Measurements from ENCODE around the gene SMARCD1. TPM values are rescaled to one million over a fixed set of nuclear protein-coding genes. Genes with fewer than 3 reads are reported as not detected.

The SMARCD1 gene
- total RNA-seq, 1 donor from 2014 or later = 112 TPM

DNA sequence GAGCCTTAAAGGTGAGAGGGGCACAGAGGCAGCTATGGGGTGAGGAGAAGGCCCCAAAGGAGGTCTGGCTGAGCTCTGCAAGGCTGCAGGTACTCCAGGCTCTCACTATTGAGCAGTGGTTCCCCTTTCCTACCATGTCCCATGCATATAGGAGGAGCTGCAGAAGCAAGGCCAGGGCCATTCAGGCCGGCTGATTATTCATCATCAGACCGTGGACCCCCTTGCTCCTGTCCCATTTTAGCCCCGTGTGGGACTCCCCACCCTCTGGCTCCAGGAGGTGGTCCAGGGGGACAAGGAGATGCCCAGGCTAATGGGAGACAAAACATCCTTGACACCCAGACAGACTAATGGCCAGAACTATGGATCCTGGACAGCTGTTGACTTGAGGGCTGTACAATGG is 21.8 kb downstream of the SMARCD1 start:
- H3K4me3 Mint-ChIP-seq = no peak overlapping the region
- DNase-seq (ENCODE audit: low spot score in 2 of 2, unreplicated experiment in 2 of 2) = no peak
- TF ChIP-seq, protein P1, sequence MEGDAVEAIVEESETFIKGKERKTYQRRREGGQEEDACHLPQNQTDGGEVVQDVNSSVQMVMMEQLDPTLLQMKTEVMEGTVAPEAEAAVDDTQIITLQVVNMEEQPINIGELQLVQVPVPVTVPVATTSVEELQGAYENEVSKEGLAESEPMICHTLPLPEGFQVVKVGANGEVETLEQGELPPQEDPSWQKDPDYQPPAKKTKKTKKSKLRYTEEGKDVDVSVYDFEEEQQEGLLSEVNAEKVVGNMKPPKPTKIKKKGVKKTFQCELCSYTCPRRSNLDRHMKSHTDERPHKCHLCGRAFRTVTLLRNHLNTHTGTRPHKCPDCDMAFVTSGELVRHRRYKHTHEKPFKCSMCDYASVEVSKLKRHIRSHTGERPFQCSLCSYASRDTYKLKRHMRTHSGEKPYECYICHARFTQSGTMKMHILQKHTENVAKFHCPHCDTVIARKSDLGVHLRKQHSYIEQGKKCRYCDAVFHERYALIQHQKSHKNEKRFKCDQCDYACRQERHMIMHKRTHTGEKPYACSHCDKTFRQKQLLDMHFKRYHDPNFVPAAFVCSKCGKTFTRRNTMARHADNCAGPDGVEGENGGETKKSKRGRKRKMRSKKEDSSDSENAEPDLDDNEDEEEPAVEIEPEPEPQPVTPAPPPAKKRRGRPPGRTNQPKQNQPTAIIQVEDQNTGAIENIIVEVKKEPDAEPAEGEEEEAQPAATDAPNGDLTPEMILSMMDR (IDR thresholded peaks at IDR 0.05; ENCODE audit: unreplicated experiment) = no peak
- no peak overlapping the region for H3K27ac Mint-ChIP-seq
- H3K27me3 Mint-ChIP-seq (ENCODE audit: low read depth) = no peaks in the 10 kb centered on the region
- H3K9me3 Mint-ChIP-seq = no peaks in the 10 kb centered on the region
- peaks cover 14% of the 10 kb centered on the region for H3K4me1 Mint-ChIP-seq
- no peaks in the 10 kb centered on the region for H3K36me3 Mint-ChIP-seq

DNA sequence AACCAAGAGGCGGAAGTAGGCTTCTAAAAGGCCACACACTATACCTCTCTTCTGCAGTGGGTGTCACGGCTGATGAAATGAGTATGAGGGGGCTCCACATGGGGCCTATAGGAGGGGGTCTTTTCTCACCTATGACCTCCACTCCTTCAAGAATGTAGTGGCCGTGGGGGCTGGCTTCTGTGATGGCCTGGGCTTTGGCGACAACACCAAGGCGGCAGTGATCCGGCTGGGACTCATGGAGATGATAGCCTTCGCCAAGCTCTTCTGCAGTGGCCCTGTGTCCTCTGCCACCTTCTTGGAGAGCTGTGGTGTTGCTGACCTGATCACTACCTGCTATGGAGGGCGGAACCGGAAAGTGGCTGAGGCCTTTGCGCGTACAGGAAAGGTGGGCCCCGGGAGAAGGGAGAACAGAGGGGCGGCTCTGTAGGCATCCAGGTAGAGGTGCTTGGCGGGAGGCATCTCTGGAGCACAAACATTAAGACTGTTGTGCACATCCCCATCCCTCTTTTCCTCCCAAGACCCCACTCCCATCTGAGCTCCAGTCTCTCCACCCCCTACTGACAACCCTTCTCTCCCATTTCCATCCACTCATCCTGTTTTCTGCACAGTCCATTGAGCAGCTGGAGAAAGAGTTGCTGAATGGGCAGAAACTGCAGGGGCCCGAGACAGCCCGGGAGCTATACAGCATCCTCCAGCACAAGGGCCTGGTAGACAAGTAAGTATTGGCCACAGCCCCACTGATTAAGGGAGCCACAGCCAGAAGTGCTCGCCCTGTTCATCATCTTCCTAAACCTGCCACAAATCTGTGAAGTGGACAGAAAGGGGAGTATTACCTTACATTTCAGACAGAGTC is 22.5 kb downstream of the SMARCD1 start:
- Mint-ChIP-seq H3K27me3 (ENCODE audit: low read depth) (no peaks in the 10 kb centered on the region), H3K4me3 (no peak overlapping the region), H3K27ac (no peak overlapping the region), H3K4me1 (peaks cover 17% of the 10 kb centered on the region), H3K9me3 (no peaks in the 10 kb centered on the region), H3K36me3 (no peaks in the 10 kb centered on the region)
- TF ChIP-seq, protein P1 (IDR thresholded peaks at IDR 0.05; ENCODE audit: unreplicated experiment) = no peak
- no peak for DNase-seq (ENCODE audit: low spot score in 2 of 2, unreplicated experiment in 2 of 2)

DNA sequence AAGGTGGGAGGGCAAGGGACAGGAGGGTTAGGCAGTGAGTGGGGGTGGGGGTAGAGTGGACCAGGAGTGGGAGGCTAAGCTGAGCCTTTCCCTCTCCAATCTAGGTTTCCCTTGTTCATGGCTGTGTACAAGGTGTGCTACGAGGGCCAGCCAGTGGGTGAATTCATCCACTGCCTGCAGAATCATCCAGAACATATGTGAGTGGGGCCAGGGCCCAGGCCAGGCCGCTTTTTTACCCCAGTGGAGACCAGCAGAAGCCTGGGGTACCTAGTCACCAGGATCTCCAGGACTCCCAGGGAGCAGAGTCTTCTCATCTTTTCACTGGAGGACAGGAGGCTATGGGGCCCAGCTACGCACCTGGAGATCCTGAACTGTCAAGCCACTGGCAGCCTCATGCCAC is 24.2 kb downstream of the SMARCD1 start:
- H3K4me1 Mint-ChIP-seq = peaks cover 17% of the 10 kb centered on the region
- TF ChIP-seq, protein P1 (IDR thresholded peaks at IDR 0.05; ENCODE audit: unreplicated experiment) = no peak

DNA sequence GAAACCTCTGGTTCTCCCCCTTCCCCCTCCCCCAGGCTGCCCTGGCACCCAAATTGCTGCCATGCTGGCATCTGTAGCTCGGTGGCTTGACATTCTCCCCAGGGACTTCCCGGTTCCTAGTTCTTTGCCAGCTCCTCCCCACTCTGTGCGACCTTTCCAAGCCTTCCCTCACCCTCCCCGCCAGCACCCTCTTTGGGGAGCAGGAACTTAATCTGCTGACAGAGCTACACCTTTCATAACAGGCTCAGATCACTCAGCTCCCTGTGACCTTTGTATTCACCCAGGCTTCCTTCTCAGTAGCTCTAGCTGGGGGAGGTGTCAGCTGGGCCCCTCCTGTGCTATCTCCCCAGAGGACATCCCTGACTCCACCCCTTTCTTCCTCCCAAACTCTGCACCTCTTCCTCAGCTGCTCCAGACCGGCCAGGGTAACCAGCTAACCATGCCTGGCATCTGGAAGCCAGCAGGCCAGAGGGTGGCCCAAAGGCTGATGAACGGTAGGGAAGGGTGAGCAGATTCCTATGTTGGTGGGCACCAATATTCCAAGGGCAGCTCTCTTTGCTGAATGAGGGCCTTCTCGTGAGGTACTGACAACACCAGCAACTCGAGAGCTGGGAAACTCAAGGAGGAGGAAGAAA is 25.1 kb downstream of the SMARCD1 start:
- TF ChIP-seq, protein P1 (IDR thresholded peaks at IDR 0.05; ENCODE audit: unreplicated experiment) = no peak
- no peaks in the 10 kb centered on the region for H3K36me3 Mint-ChIP-seq
- H3K4me1 Mint-ChIP-seq = peaks cover 17% of the 10 kb centered on the region
- no peaks in the 10 kb centered on the region for H3K27me3 Mint-ChIP-seq (ENCODE audit: low read depth)
- no peaks in the 10 kb centered on the region for H3K9me3 Mint-ChIP-seq
- H3K4me3 Mint-ChIP-seq = no peak overlapping the region
- DNase-seq (ENCODE audit: low spot score in 2 of 2, unreplicated experiment in 2 of 2) = no peak
- H3K27ac Mint-ChIP-seq = peak overlapping the region; percentile 53

More for the DNA sequence above, 24.2 kb downstream of the SMARCD1 start:
- no peak overlapping the region for H3K27ac Mint-ChIP-seq
- no peaks in the 10 kb centered on the region for H3K36me3 Mint-ChIP-seq
- no peak overlapping the region for H3K4me3 Mint-ChIP-seq
- no peaks in the 10 kb centered on the region for H3K9me3 Mint-ChIP-seq
- no peaks in the 10 kb centered on the region for H3K27me3 Mint-ChIP-seq (ENCODE audit: low read depth)
- DNase-seq (ENCODE audit: low spot score in 2 of 2, unreplicated experiment in 2 of 2) = no peak

DNA sequence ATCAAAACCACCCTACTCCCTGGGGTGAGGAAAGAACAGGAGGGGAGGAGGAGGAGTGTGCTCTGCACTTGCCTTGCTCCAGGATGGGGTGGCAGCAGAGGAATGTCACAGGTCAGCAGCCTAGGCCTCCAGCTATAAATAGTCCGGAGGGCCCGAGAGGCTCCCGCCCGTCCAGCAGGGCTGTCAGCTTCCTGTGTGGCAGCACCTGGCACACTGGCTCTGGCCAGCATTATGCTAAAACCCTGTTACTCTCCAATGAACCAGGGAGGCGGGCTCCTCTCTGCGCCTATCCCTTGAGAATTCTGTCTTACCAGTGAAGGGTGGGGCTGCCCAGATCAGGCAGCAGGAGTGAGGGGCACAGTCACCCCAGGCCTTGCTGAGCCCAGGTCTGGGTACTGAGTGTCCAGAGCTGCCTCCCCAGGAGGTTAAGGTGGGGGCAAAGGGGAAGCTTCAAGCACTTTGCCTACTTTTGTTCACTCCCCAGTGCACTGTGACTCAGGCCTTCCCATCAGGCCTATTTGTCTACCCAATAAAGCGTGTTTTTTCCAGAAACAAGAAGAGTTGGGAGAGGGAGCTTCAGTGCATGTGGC is 25.7 kb downstream of the SMARCD1 start:
- peaks cover 17% of the 10 kb centered on the region for H3K4me1 Mint-ChIP-seq
- H3K9me3 Mint-ChIP-seq = no peaks in the 10 kb centered on the region
- TF ChIP-seq, protein P1 (IDR thresholded peaks at IDR 0.05; ENCODE audit: unreplicated experiment) = no peak
- no peak overlapping the region for H3K27ac Mint-ChIP-seq
- H3K4me3 Mint-ChIP-seq = peak overlapping the region; percentile 93
- no peak for DNase-seq (ENCODE audit: low spot score in 2 of 2, unreplicated experiment in 2 of 2)
- H3K27me3 Mint-ChIP-seq (ENCODE audit: low read depth) = no peaks in the 10 kb centered on the region
- H3K36me3 Mint-ChIP-seq = peaks cover 2% of the 10 kb centered on the region

Data from mesothelial cell of epicardium (in vitro differentiated cells).